ENCODE results near the gene GPX4. TPM values are rescaled to one million over a fixed set of nuclear protein-coding genes. Genes with fewer than 3 reads are reported as not detected.

GPX4 gene
- total and polyA plus RNA-seq, 2 experiments from 2014 or later = 351 to 573 TPM

DNA sequence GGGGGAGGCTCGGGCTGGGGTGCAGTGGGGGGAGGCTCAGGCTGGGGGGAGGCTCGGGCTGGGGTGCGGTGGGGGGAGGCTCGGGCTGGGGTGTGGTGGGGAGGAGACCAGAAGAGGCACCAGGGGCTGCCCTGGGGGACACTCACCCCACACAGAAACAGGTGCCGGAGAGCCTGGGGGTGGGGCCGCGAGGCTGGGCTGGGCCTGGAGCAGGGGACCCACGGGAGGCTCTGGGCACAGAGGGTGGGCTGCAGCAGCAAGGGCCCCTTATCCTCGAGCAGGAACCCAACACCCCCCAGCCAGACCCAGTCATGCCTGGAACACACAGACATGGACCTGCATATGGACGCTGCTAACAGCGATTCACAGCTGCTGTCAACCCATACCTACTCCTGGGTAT is 34.3 kb downstream of the GPX4 start:
- no peaks in the 10 kb centered on the region for H3K9me2 ChIP-seq (ENCODE audit: insufficient read depth)
- H3K36me3 ChIP-seq (ENCODE audit: insufficient read depth) = peaks cover 2% of the 10 kb centered on the region; the same call in 1 of the 2 replicates
- no peak overlapping the region for H3K27ac ChIP-seq (ENCODE audit: low read depth)
- H3K4me3 Mint-ChIP-seq = no peak overlapping the region
- peaks cover 19% of the 10 kb centered on the region for H3K27me3 Mint-ChIP-seq (ENCODE audit: insufficient read depth, low read depth, poor library complexity)
- H3K9me3 Mint-ChIP-seq = no peaks in the 10 kb centered on the region
- H3K27me3 ChIP-seq (ENCODE audit: insufficient read depth) = no peaks in the 10 kb centered on the region
- DNase-seq (ENCODE audit: low spot score) (no peak), ATAC-seq (no peak)
- no peaks in the 10 kb centered on the region for H3K4me1 ChIP-seq (ENCODE audit: insufficient read depth)
- H3K4me1 Mint-ChIP-seq = peaks cover 6% of the 10 kb centered on the region
- no peak overlapping the region for H3K27ac Mint-ChIP-seq
- H4K20me1 ChIP-seq (replicated peaks; ENCODE audit: insufficient read depth) = 0 out of 2 replicates have a peak, but pooled peaks cover 4% of the 10 kb centered on the region
- H3K79me2 ChIP-seq (replicated peaks; ENCODE audit: insufficient read depth) = no peaks in the 10 kb centered on the region
- no peak overlapping the region for H2AFZ ChIP-seq
- H3K4me3 ChIP-seq = no peak overlapping the region
- TF ChIP-seq, protein P1, sequence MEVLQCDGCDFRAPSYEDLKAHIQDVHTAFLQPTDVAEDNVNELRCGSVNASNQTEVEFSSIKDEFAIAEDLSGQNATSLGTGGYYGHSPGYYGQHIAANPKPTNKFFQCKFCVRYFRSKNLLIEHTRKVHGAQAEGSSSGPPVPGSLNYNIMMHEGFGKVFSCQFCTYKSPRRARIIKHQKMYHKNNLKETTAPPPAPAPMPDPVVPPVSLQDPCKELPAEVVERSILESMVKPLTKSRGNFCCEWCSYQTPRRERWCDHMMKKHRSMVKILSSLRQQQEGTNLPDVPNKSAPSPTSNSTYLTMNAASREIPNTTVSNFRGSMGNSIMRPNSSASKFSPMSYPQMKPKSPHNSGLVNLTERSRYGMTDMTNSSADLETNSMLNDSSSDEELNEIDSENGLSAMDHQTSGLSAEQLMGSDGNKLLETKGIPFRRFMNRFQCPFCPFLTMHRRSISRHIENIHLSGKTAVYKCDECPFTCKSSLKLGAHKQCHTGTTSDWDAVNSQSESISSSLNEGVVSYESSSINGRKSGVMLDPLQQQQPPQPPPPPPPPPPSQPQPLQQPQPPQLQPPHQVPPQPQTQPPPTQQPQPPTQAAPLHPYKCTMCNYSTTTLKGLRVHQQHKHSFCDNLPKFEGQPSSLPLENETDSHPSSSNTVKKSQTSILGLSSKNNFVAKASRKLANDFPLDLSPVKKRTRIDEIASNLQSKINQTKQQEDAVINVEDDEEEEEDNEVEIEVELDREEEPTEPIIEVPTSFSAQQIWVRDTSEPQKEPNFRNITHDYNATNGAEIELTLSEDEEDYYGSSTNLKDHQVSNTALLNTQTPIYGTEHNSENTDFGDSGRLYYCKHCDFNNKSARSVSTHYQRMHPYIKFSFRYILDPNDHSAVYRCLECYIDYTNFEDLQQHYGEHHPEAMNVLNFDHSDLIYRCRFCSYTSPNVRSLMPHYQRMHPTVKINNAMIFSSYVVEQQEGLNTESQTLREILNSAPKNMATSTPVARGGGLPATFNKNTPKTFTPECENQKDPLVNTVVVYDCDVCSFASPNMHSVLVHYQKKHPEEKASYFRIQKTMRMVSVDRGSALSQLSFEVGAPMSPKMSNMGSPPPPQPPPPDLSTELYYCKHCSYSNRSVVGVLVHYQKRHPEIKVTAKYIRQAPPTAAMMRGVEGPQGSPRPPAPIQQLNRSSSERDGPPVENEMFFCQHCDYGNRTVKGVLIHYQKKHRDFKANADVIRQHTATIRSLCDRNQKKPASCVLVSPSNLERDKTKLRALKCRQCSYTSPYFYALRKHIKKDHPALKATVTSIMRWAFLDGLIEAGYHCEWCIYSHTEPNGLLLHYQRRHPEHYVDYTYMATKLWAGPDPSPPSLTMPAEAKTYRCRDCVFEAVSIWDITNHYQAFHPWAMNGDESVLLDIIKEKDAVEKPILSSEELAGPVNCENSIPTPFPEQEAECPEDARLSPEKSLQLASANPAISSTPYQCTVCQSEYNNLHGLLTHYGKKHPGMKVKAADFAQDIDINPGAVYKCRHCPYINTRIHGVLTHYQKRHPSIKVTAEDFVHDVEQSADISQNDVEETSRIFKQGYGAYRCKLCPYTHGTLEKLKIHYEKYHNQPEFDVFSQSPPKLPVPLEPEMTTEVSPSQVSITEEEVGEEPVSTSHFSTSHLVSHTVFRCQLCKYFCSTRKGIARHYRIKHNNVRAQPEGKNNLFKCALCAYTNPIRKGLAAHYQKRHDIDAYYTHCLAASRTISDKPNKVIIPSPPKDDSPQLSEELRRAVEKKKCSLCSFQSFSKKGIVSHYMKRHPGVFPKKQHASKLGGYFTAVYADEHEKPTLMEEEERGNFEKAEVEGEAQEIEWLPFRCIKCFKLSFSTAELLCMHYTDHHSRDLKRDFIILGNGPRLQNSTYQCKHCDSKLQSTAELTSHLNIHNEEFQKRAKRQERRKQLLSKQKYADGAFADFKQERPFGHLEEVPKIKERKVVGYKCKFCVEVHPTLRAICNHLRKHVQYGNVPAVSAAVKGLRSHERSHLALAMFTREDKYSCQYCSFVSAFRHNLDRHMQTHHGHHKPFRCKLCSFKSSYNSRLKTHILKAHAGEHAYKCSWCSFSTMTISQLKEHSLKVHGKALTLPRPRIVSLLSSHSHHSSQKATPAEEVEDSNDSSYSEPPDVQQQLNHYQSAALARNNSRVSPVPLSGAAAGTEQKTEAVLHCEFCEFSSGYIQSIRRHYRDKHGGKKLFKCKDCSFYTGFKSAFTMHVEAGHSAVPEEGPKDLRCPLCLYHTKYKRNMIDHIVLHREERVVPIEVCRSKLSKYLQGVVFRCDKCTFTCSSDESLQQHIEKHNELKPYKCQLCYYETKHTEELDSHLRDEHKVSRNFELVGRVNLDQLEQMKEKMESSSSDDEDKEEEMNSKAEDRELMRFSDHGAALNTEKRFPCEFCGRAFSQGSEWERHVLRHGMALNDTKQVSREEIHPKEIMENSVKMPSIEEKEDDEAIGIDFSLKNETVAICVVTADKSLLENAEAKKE (CRISPR knock-in tag; IDR thresholded peaks at IDR 0.05) = no peak
- TF ChIP-seq STAT1 (IDR thresholded peaks at IDR 0.05; ENCODE audit: unreplicated experiment) (no peak), JUNB (IDR thresholded peaks at IDR 0.05; ENCODE audit: unreplicated experiment) (no peak), ZNF114 (CRISPR knock-in tag; IDR thresholded peaks at IDR 0.05) (no peak), EZH2phosphoT487 (IDR thresholded peaks at IDR 0.05; ENCODE audit: unreplicated experiment) (no peak), CREB1 (CRISPR knock-in tag; IDR thresholded peaks at IDR 0.05; ENCODE audit: low read depth) (no peak), ZNF331 (CRISPR knock-in tag; IDR thresholded peaks at IDR 0.05; ENCODE audit: low read depth) (no peak), EZH2 (IDR thresholded peaks at IDR 0.05; ENCODE audit: low read depth, unreplicated experiment) (no peak), NANOG (IDR thresholded peaks at IDR 0.05; ENCODE audit: borderline replicate concordance) (no peak), POLR2AphosphoS5 (IDR thresholded peaks at IDR 0.05; ENCODE audit: low read depth) (no peak)
- TF ChIP-seq, protein P2, sequence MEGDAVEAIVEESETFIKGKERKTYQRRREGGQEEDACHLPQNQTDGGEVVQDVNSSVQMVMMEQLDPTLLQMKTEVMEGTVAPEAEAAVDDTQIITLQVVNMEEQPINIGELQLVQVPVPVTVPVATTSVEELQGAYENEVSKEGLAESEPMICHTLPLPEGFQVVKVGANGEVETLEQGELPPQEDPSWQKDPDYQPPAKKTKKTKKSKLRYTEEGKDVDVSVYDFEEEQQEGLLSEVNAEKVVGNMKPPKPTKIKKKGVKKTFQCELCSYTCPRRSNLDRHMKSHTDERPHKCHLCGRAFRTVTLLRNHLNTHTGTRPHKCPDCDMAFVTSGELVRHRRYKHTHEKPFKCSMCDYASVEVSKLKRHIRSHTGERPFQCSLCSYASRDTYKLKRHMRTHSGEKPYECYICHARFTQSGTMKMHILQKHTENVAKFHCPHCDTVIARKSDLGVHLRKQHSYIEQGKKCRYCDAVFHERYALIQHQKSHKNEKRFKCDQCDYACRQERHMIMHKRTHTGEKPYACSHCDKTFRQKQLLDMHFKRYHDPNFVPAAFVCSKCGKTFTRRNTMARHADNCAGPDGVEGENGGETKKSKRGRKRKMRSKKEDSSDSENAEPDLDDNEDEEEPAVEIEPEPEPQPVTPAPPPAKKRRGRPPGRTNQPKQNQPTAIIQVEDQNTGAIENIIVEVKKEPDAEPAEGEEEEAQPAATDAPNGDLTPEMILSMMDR (conservative IDR thresholded peaks at IDR 0.05; ENCODE audit: low read depth in 2 of 2) = no peak
- TF ChIP-seq, protein P3, sequence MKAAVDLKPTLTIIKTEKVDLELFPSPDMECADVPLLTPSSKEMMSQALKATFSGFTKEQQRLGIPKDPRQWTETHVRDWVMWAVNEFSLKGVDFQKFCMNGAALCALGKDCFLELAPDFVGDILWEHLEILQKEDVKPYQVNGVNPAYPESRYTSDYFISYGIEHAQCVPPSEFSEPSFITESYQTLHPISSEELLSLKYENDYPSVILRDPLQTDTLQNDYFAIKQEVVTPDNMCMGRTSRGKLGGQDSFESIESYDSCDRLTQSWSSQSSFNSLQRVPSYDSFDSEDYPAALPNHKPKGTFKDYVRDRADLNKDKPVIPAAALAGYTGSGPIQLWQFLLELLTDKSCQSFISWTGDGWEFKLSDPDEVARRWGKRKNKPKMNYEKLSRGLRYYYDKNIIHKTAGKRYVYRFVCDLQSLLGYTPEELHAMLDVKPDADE (IDR thresholded peaks at IDR 0.05) = no peak
- TF ChIP-seq, protein P4, sequence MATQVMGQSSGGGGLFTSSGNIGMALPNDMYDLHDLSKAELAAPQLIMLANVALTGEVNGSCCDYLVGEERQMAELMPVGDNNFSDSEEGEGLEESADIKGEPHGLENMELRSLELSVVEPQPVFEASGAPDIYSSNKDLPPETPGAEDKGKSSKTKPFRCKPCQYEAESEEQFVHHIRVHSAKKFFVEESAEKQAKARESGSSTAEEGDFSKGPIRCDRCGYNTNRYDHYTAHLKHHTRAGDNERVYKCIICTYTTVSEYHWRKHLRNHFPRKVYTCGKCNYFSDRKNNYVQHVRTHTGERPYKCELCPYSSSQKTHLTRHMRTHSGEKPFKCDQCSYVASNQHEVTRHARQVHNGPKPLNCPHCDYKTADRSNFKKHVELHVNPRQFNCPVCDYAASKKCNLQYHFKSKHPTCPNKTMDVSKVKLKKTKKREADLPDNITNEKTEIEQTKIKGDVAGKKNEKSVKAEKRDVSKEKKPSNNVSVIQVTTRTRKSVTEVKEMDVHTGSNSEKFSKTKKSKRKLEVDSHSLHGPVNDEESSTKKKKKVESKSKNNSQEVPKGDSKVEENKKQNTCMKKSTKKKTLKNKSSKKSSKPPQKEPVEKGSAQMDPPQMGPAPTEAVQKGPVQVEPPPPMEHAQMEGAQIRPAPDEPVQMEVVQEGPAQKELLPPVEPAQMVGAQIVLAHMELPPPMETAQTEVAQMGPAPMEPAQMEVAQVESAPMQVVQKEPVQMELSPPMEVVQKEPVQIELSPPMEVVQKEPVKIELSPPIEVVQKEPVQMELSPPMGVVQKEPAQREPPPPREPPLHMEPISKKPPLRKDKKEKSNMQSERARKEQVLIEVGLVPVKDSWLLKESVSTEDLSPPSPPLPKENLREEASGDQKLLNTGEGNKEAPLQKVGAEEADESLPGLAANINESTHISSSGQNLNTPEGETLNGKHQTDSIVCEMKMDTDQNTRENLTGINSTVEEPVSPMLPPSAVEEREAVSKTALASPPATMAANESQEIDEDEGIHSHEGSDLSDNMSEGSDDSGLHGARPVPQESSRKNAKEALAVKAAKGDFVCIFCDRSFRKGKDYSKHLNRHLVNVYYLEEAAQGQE (IDR thresholded peaks at IDR 0.05; ENCODE audit: unreplicated experiment) = no peak
- peaks cover 14% of the 10 kb centered on the region for H3K36me3 Mint-ChIP-seq (ENCODE audit: low read depth)
- no peak overlapping the region for H3K4me2 ChIP-seq
- no peaks in the 10 kb centered on the region; the same call in 1 of the 2 replicates for H3F3A ChIP-seq (replicated peaks; ENCODE audit: low read depth)
